NT2/D1 (cell line): ENCODE measurements around the gene SEC24D.

Experiments
- YY1 ChIP-seq: IDR thresholded peaks from 2 replicates; pipeline ENCODE4 v1.6.1; 2011; ENCODE audit not compliant: insufficient read length, insufficient read depth
- ZNF274 ChIP-seq: IDR thresholded peaks from 2 replicates; pipeline ENCODE4 v1.6.1; 2011; ENCODE audit warnings: mild to moderate bottlenecking, low read depth, low read length

DNA sequence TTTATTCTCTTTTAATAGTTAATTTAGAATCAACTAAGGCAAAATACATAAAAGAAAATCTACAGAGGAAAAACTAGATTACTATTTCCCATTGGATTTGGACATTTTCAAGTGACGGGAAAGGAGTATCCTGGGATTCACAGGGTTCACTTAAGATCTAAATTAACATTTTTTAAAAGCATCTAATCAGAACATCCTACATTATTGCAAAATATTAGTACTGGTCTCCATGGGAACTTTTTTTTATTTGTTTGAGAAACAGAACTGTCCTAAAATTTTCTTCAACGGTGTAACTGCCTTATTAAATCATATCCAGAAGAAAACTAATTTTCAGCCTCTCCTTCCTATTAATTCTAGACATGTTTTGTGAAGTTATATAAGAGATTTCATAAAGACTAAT is 81.0 kb downstream of the SEC24D start:
- no peak for TF ChIP-seq YY1
- no peak for TF ChIP-seq ZNF274
